Cardiac fibroblast (primary cell): Measurements from ENCODE around the gene DNAJC5.

Source experiments
- DNase-seq, 2 donors: peaks; one replicate each; pipeline versions ENCODE4 v3.0.0 to v3.0.0-alpha.2; 2010; ENCODE audit warnings: low read depth in 2 of 2
- H3K4me3 ChIP-seq, 2 donors: replicated peaks in 1 of 2; 1 replicate in 1 of 2; 2 replicates in 1 of 2; pipeline ENCODE4 v1.5.1; 2011; ENCODE audit warnings: low read depth in 2 of 2, low read length in 2 of 2, mild to moderate bottlenecking in 2 of 2, moderate library complexity in 1 of 2
- CTCF ChIP-seq: IDR thresholded peaks from one replicate; pipeline ENCODE4 v1.5.1; 2011; ENCODE audit warnings: low read depth, mild to moderate bottlenecking, low read length, inconsistent platforms

Gene DNAJC5

GRCh38 chr20:63942969-63943807 lies 48.3 kb downstream of the DNAJC5 start:
- no peak for DNase-seq
- no peak overlapping the region for H3K4me3 ChIP-seq
- TF ChIP-seq CTCF: no peak

- H3K4me3 ChIP-seq: no peak overlapping the region
- TF ChIP-seq CTCF: no peak
- DNase-seq: no peak
These were observed 48.8 kb downstream of the DNAJC5 start for GRCh38 chr20:63943808-63944077.

- TF ChIP-seq CTCF: no peak
- no peak overlapping the region for H3K4me3 ChIP-seq
- no peak for DNase-seq
These were observed 49.4 kb downstream of the DNAJC5 start for GRCh38 chr20:63944078-63944941.

DNA sequence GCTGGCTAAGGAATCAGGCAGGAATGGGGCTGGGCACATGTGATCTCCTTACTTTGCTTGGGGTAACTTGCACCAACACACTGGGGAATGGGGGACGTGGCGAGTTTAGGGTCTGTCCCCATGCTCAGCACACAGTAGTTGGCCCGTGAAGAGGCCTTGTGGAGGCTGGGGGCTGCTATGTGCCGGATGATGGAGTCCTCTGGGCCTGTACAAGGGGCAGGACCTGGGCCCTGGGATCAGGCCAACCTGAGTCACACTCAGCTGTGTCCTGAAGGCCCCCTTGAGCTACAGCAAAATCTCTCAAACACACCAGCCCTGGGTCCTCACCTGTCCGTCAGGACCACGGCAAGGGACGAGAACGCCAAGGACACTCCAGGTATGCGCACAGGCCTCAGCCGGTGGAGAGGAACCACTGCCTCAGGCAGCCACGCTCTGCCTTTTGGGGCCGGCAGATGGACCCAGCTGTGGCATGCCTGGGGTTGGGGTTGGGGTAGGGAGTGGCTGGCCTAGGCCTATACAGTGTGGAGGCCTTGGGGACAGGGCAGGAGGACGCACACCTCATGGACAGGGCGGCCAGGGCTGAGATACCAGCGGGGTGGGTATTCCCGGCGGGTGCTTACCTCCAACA lies 50.2 kb downstream of the DNAJC5 start:
- no peak overlapping the region for H3K4me3 ChIP-seq
- no peak for TF ChIP-seq CTCF
- DNase-seq: no peak

DNA sequence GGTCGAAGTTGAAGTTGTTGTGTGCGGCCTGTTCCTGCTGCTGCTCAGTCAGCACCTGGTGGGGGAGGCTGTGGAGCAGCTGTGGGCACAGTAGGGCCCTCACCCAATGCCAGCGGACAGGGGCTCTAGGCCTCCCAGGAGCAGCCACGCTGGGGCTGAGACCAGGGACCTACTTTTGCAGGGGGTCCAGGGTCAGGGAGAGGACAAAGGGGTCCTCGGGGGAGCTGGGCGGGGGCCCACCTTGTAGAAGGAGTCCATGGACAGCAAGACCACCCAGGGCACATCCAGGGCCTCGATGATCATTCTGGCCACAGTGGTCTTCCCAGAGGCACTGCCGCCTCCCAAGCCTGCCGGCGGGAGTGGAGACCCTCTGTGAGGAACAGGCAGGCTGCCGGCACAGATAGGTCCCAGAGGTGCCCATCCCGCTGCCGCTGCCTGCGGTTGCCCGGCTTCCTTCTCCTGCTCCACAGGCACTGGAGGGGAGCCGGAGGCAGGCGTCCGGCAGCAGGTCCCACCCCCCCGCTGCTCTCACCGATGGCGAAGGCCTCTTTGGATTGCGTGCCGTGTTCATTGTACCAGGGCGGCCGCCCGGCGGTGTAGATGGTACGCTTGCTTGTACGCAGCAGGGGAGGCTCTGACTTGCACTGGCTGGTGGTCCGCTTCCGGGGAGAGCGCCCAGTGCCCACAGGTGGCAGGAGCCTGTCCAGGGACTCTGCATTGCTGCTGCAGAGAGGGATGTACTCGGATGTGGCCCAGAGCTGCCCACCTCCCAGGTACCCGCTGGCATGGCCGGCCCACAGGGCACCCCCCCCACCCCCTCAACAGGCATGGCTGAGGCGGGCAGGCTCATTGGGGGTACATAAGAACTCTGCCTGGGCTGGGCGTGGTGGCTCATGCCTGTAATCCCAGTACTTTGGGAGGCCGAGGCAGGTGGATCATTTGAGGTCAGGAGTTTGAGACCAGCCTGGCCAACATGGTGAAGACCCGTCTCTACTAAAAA lies 51.3 kb downstream of the DNAJC5 start:
- DNase-seq: no peak
- TF ChIP-seq CTCF: no peak
- H3K4me3 ChIP-seq: no peak overlapping the region
